Uterus (tissue), 4 donors: Measurements from ENCODE around the gene PRSS37. TPM values are rescaled to one million over a fixed set of nuclear protein-coding genes. Genes with fewer than 3 reads are reported as not detected.

Experiments
- DNase-seq, 2 donors: peaks; one replicate each; pipeline ENCODE4 v3.0.0-alpha.2; 2019 to 2020
- H3K27ac ChIP-seq, 2 donors: fragments of 200-600 bp; sonication (generic); 1 replicate in 1 of 2; 2 replicates in 1 of 2; pipeline ENCODE4 v1.5.1; 2016 to 2018
- H3K27me3 ChIP-seq, 2 donors: fragments of 200-600 bp; sonication (generic); one replicate each; pipeline ENCODE4 v1.5.1; 2018 to 2019; ENCODE audit warnings: control low read depth in 1 of 2
- H3K36me3 ChIP-seq, 2 donors: fragments of 200-600 bp; sonication (generic); one replicate each; pipeline ENCODE4 v1.5.1; 2019; ENCODE audit warnings: control low read depth in 1 of 2
- H3K4me1 ChIP-seq, 2 donors: fragments of 200-600 bp; sonication (generic); one replicate each; pipeline ENCODE4 v1.5.1; 2018 to 2019; ENCODE audit warnings: control low read depth in 1 of 2
- H3K4me3 ChIP-seq, 2 donors: fragments of 200-600 bp; sonication (generic); 1 replicate in 1 of 2; 2 replicates in 1 of 2; pipeline ENCODE4 v1.5.1; 2018 to 2019; ENCODE audit warnings: mild to moderate bottlenecking in 1 of 2
- H3K9me3 ChIP-seq, 2 donors: fragments of 200-600 bp; sonication (generic); one replicate each; pipeline ENCODE4 v1.5.1; 2019; ENCODE audit warnings: control low read depth in 1 of 2
- POLR2A ChIP-seq, 2 donors: fragments of 450-650 bp; IDR thresholded peaks; one replicate each; pipeline ENCODE4 v1.6.1; 2016; ENCODE audit warnings: antibody characterized with exemption in 2 of 2, mild to moderate bottlenecking in 1 of 2, moderate library complexity in 1 of 2
- intact Hi-C: fragments of 100-400 bp; cut with DNase I; formaldehyde crosslinking; loops from one replicate; pipeline ENCODE4 v1.15.1; 2023; ENCODE audit warnings: low total_unique reads
- total RNA-seq, 4 donors: library from RNA; depleted of rRNA in 3 of 4; stranded (reverse); fragments of >200 nt in 3 of 4; gene quantifications; one replicate each; pipeline versions ENCODE4 v1.1.0 to v1.2.4, GENCODE V29; 2014 to 2023
- TF ChIP-seq, protein P1 (sequence below), 4 experiments: fragments of 200-600 bp in 2 of 4; fragments of 450-650 bp in 2 of 4; sonication (generic) in 2 of 4; IDR thresholded peaks; one replicate each; pipeline ENCODE4 v1.5.1; 2016 to 2019; ENCODE audit warnings: antibody characterized with exemption in 4 of 4, mild to moderate bottlenecking in 2 of 4, moderate library complexity in 1 of 4
- donor health status: DM: yes; HTN: yes; CAD: no.

PRSS37 gene
- total RNA-seq, 4 donors from 2014 or later: not detected

DNA sequence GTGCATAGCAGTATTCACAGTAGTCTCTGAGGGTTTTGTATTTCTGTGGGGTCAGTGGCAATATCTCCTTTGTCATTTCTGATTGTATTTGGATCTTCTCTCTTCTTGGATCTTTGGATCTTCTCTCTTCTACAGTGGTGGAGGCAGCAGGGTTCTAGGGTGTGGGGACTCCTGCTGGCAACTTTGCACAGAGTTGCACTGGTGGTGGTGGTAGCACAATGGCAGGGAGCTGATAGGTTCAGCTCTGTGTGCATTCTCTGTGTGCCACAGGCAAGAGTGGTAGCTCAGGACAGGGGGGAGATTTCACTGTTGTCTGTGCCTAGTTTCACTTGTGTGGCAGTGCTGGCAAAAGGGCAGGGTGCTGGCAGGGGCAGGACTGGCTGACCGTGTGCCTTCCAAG is 35.1 kb upstream of the PRSS37 start:
- no peak for TF ChIP-seq POLR2A (IDR thresholded peaks at IDR 0.05)
- TF ChIP-seq, protein P1, sequence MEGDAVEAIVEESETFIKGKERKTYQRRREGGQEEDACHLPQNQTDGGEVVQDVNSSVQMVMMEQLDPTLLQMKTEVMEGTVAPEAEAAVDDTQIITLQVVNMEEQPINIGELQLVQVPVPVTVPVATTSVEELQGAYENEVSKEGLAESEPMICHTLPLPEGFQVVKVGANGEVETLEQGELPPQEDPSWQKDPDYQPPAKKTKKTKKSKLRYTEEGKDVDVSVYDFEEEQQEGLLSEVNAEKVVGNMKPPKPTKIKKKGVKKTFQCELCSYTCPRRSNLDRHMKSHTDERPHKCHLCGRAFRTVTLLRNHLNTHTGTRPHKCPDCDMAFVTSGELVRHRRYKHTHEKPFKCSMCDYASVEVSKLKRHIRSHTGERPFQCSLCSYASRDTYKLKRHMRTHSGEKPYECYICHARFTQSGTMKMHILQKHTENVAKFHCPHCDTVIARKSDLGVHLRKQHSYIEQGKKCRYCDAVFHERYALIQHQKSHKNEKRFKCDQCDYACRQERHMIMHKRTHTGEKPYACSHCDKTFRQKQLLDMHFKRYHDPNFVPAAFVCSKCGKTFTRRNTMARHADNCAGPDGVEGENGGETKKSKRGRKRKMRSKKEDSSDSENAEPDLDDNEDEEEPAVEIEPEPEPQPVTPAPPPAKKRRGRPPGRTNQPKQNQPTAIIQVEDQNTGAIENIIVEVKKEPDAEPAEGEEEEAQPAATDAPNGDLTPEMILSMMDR (IDR thresholded peaks at IDR 0.05): no peak
- H3K4me1 ChIP-seq: no peaks in the 10 kb centered on the region
- DNase-seq: no peak
- H3K9me3 ChIP-seq: no peaks in the 10 kb centered on the region
- H3K27ac ChIP-seq: no peak overlapping the region
- H3K36me3 ChIP-seq: no peaks in the 10 kb centered on the region
- intact Hi-C loops: no loop called here
- H3K4me3 ChIP-seq: no peak overlapping the region
- H3K27me3 ChIP-seq: no peaks in the 10 kb centered on the region

DNA sequence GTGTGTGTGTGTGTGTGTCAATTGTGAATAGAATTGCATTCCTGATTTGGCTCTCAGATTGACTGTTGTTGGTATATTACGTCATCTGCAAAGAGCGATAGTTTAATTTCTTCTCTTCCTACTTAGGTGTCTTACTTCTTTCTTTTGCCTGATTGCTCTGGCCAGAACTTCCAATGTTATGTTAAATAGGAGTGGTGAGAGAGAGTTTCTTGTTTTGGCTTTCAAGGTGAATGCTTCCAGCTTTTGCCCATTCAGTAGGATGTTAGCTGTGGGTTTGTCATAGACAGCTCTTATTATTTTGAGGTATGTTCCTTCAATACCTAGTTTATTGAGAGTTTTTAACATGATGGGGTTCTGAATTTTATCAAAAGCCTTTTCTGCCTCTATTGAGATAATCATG is 34.2 kb upstream of the PRSS37 start:
- H3K27me3 ChIP-seq: no peaks in the 10 kb centered on the region

DNA sequence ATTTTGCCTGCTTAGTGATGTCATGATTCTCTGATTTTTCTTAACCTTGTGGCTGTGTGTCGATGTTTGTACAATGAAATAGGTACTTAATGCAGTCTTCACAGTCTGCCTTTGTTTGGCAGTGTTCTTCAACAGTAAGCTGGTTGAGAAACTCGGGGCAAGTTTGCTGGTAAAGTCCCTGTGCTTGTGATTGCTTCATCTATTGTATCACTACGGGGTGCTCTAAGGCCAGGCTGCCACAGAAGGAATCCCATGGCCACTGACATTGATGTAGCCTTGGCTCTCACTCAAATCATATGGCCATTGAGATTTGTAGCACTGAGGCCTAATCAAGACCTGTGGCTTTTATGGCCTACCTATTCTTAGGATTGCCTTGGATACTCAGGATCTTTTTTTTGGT is 33.5 kb upstream of the PRSS37 start:
- H3K4me1 ChIP-seq: no peaks in the 10 kb centered on the region
- no peaks in the 10 kb centered on the region for H3K36me3 ChIP-seq
- TF ChIP-seq, protein P1 (IDR thresholded peaks at IDR 0.05): no peak
- H3K9me3 ChIP-seq: peaks cover 0 to 4% of the 10 kb centered on the region in 2 donors
- no peak for DNase-seq
- no peak overlapping the region for H3K27ac ChIP-seq
- intact Hi-C loops: no loop called here
- no peak overlapping the region for H3K4me3 ChIP-seq
- no peaks in the 10 kb centered on the region for H3K27me3 ChIP-seq

More for the DNA sequence above, 34.2 kb upstream of the PRSS37 start:
- TF ChIP-seq, protein P1 (IDR thresholded peaks at IDR 0.05): no peak
- no peak for TF ChIP-seq POLR2A (IDR thresholded peaks at IDR 0.05)
- H3K4me1 ChIP-seq: no peaks in the 10 kb centered on the region
- H3K36me3 ChIP-seq: no peaks in the 10 kb centered on the region
- no peak overlapping the region for H3K27ac ChIP-seq
- no peak overlapping the region for H3K4me3 ChIP-seq
- peaks cover 0 to 1% of the 10 kb centered on the region in 2 donors for H3K9me3 ChIP-seq
- intact Hi-C loops: no loop called here
- DNase-seq: no peak

DNA sequence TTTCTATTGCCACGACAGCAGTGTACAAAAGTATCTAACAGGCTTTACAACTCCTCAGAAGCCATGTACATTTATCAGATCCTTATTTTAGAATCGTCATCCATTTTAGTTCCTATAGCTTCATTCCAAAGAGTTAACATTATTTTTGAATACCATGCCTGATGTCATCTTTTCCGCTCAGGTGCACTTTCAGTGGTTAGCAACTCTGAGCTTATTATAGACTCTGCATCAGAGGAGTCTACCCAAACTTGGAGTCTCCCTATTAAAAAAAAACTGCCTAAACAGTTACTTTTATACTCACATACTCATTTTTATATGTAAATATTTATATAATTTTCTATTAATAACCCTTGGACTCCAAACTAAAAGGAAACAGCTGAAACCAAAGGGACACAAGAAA is 31.6 kb upstream of the PRSS37 start:
- Histone ChIP-seq H3K4me3 (no peak overlapping the region), H3K4me1 (no peaks in the 10 kb centered on the region), H3K27me3 (no peaks in the 10 kb centered on the region), H3K27ac (no peak overlapping the region), H3K36me3 (no peaks in the 10 kb centered on the region), H3K9me3 (peaks cover 0 to 4% of the 10 kb centered on the region in 2 donors)
- intact Hi-C loops: no loop called here
- TF ChIP-seq, protein P1 (IDR thresholded peaks at IDR 0.05): no peak
- DNase-seq: no peak

DNA sequence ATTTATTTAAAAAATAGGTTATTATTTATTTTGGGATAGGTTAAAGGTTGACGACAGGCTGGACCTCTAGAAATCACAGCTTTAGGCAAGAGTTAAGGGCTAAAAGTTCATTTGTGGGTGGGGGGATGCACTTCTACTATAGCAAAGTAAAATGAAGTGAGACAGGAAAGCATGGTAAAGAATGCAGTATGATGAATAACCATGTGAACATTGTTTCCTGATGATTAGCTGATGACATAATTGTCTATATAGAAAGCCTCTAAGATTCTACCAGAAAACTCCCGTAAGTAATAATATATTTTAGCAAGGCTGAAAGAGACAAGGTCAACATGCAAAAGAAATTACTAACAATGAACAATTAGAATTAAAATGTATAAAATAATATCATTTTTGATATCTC is 25.7 kb upstream of the PRSS37 start:
- Histone ChIP-seq H3K36me3 (no peaks in the 10 kb centered on the region), H3K27ac (no peak overlapping the region), H3K4me1 (no peaks in the 10 kb centered on the region), H3K4me3 (no peak overlapping the region), H3K27me3 (no peaks in the 10 kb centered on the region), H3K9me3 (peaks cover 0 to 4% of the 10 kb centered on the region in 2 donors)
- DNase-seq: no peak
- intact Hi-C loops: no loop called here
- TF ChIP-seq, protein P1 (IDR thresholded peaks at IDR 0.05): no peak
- no peak for TF ChIP-seq POLR2A (IDR thresholded peaks at IDR 0.05)
